ENCODE results near the gene IFI27L1.

- TF ChIP-seq POLR2A (IDR thresholded peaks at IDR 0.05; ENCODE audit: low read depth, low read length) (no peak), POLR2AphosphoS5 (IDR thresholded peaks at IDR 0.05; ENCODE audit: low read depth, low read length) (no peak), TAF1 (IDR thresholded peaks at IDR 0.05; ENCODE audit: low read depth, low read length) (no peak), SPI1 (IDR thresholded peaks at IDR 0.05; ENCODE audit: low read depth, low read length) (no peak)
Measured at GRCh38 chr14:94124582-94125377, 43.7 kb downstream of the IFI27L1 start.

All from GM12891 (cell line).